HT1080 (cell line): ENCODE measurements around the gene SPTBN2. TPM values are rescaled to one million over a fixed set of nuclear protein-coding genes. Genes with fewer than 3 reads are reported as not detected.

ENCODE experiments used
- DNase-seq: peaks from one replicate; pipeline ENCODE4 v3.0.0-alpha.2; 2015; ENCODE audit warnings: low read depth
- polyA plus RNA-seq, 2 experiments: library from polyadenylated mRNA; depleted of rRNA; stranded (reverse); fragments of >200 nt; gene quantifications; 2 replicates each; pipeline ENCODE4 v1.2.3, GENCODE V29; 2015
- total RNA-seq: library from RNA; depleted of rRNA; stranded (reverse); fragments of >200 nt; shearing (Covaris generic); gene quantifications from 2 replicates; pipeline ENCODE4 v1.2.3, GENCODE V29; 2014; rRNA removed

The SPTBN2 gene
- total RNA-seq = 79.1 and 122 TPM in 2 replicates
- polyA plus RNA-seq (2015; cell fraction: cytosol; rRNA removed) = 19.1 and 36.3 TPM in 2 replicates
- 194 and 221 TPM in 2 replicates for polyA plus RNA-seq (2015; cell fraction: nucleus; rRNA removed)

DNA sequence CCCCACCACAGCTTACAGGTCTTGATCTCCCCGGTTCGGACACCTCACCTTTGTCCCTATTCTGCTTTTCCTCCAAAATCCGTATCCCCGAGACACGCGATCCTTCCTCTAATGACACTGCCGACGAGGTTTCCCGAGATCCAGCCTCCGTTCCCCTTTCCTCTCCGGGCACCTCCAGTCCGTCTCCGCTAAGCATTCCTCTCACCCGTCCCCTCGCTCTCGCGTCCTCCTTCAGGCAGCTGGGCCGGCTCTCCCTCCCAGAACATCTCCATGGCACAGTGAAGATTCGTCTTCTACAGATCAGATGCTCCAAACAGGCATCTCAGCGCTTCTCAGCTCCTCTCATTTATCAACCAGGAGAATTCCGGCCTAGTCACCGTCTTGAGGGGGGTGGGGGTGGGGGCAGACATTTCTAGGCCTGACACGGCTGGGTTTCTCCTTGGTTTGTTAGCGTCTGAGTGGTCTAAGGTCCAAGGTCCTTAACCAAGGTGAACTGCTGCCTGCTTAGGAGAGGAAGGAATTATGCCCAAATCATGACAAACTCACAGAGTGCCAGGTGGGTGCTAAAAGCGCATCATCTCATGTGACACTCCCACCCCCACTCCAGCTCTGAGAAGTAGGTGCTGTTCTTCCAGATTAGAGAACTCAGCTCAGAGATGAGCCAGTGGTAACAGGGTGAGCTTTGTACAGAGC is at the start of gene SPTBN2:
Gene SPTBN2, minus strand, starts transcription at position 524 of the 693 bp plus-strand sequence. CDS start 7,976 bp downstream, outside the sequence.
- DNase-seq = no peak

- no peak for DNase-seq
Measured at GRCh38 chr11:66768818-66769217, 39.8 kb upstream of the SPTBN2 start.

DNA sequence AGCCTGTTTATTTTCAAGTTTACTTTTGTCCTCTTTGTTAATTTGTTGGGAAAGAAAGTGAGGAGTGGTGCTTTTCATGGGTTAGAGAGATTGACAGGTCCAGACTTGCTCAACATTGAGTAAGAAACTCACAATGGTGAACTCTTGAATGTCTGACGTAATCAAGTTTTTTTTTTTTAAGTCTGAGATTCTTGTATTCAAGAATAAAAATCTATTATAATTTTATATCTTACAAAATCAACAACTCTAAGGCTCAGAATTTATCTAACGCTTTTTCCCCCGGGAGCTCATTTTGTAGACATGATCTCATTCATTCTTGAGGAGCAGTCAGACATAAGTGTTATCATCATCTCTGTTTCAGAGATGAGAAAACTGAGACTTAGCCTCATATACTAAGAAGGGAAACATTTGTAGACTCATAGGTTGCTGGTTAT is 39.1 kb upstream of the SPTBN2 start:
- DNase-seq = no peak

GRCh38 chr11:66767666-66768065 is 38.6 kb upstream of the SPTBN2 start:
- no peak for DNase-seq

GRCh38 chr11:66766681-66767080 is 37.7 kb upstream of the SPTBN2 start:
- DNase-seq = no peak

DNA sequence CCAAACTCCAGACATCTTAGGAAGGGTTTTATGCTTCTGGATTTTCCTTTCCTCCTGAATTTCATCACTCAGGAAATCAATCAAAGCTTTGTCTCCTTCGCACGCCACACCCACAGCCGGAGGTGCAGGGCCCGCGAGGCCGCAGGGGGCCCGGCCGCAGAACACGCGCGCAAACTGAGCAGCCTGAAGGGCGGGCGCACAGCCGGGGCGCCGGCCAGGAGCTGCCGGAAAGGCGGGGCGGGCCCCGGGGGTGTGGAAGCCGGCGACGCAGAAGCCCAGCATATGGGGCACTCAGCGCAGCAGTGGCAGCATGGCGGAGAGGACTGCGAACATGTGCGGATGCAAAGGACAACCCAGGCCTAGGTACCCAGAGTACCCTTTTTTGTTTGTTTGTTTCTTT is 33.1 kb upstream of the SPTBN2 start:
- DNase-seq = no peak

- DNase-seq = no peak
Measured at GRCh38 chr11:66752148-66752547, 23.1 kb upstream of the SPTBN2 start.

DNA sequence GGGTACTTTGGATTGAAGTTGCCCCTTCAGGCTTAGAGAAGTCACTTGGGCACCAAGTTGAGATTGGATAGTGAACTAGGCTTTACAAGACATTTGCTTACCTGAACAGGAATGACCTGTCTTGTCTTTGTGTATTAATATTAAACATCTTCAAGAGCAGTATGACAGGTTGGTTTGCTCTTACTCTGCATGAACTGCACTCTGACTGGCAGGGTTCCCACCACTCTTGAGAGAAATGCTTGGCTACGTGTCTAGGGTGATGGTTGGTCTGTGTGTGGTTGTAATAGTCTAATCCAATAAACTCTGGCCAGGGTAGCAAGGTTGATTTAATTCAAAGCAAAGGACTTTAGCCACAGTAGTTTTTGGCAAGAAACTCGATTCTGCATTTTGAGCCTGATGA is 20.1 kb upstream of the SPTBN2 start:
- no peak for DNase-seq

DNA sequence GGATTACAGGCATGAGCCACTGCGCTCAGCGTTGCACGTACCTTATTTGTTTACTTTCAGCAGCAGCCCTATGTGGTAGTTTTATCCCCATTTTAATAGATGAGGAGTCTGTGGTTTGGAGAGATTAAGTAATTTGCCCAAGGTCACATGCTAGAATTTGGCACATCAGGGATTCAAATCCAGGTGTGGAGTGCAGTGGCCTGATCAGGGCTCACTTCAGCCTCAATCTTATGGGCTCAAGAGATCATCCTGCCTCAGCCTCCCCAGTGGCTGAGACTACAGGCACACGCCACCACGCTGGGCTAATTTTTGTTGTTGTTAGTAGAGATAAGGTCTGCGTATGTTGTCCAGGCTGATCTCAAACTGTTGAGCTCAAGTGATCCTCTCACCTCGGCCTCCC is 18.5 kb upstream of the SPTBN2 start:
- no peak for DNase-seq

DNA sequence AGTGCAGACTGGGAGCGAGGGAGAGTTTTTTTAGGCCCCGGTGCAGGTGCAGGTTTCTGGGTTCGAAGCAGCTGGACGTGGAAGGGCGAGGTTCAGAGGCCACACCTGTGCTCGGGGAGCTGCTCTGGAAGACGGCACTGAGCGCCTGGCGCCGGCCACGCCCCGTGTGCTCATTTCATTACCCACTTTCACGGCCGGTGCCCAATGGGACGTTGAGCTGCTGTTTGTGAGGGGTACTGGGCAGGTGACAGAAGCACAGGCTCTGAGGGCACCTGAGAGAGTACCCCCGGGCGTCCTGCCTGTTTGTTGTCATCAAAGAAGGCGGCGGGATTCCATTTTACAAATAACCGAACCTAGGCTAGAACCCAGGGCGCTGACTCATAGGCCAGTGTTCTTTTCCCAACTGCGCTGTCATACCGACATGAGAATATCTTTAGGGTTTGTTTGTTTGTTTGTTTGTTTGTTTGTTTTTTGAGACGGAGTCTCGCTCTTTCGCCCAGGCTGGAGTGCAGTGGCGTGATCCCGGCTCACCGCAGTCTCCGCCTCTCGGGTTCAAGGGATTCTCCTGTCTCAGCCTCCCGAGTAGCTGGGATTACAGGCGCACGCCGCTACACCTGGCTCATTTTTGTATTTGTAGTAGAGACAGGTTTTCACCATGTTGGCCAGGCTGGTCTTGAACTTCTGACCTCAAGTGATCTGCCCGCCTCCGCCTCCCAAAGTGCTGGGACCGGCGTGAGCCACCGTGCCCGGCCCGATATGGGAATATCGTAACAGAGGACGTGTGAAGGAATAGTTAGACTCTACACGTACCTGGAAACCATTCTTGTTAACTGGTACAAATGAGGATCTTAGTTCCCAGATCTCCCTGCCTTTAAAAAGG is 16.6 kb upstream of the SPTBN2 start:
- no peak for DNase-seq

DNA sequence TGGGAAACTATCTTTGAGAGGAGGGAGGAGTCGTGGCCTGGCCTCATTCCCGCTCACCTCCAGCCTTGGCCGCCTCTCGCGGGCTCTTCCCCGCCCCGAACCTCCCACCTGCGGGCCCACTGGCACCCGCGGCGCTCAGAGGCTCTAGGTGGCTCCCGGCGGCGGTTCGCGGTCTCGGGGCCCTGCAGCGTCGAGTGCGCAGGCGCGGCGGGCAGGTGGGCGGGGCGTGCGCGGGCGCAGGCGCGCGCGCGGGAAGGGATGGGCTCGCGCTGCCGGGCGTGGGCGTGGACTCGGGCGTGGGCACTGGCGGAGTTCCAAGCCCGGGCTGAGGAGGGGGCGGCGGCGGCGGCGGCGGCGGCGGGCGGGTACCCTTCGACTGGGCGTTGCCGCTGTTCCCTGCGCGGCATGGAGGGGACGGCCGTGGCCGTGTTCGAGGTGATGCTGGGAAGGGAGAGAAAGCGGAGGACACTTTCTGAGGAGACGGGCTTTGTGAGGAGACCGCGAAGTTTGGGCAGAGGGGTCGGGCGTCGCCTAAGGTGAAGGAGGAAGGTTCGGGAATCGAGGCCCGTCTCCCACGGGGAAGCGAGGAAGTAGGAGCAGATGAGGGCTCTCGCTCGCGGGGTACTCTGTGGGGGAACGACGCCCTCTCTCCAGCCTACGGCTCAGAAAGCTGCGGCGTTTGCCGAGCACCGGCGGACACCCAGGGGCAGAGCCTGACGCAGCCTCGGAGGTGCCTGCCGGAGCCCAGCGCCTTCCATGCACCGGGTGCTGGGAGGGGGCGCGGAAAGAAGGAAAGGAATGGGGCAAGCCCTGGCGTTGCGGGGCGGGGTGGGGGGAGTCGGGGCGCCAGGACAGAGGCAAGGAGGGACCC is 15.7 kb upstream of the SPTBN2 start:
- DNase-seq = peak; percentile 63

- no peak for DNase-seq
Measured at GRCh38 chr11:66743271-66743968, 14.4 kb upstream of the SPTBN2 start.

DNA sequence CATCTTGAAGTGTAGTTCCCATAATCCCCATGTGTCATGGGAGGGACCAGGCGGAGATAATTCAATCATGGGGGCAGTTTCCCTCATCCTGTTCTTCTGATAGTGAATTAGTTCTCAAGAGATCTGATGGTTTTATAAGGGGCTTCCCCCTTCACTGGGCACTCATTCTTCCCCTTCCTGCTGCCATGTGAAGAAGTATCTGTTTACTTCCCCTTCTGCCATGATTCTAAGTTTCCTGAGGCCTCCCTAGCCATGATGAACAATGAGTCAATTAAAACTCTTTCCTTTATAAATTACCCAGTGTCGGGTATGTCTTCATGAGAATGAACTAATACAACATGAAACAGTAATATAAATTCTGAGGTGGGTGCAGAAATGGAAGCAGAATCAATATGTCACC is 12.1 kb upstream of the SPTBN2 start:
- DNase-seq = no peak

DNA sequence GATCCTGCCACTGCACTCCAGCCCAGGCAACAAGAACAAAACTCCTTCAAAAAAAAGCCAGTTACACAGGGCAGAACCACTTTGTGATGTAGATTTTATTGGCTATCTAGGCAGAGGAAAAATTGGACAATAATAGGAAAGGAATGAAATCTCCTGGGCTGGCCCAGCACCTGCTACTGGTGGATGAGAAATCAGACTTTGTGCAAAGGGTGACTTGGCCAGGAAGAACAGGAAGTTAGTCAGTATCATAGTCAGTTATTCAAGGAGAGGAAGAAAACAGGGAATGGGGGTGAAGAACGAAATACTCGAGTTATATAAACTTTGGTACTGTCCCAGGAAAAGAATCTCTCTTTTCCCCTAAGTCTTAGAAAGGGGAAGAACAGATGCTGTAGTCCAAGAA is 11.0 kb upstream of the SPTBN2 start:
- DNase-seq = peak; percentile 85

- DNase-seq = no peak
Measured at GRCh38 chr11:66734215-66734614, 5.2 kb upstream of the SPTBN2 start.

- DNase-seq = no peak
Measured at GRCh38 chr11:66729447-66729846, 431 bp upstream of the SPTBN2 start.

DNA sequence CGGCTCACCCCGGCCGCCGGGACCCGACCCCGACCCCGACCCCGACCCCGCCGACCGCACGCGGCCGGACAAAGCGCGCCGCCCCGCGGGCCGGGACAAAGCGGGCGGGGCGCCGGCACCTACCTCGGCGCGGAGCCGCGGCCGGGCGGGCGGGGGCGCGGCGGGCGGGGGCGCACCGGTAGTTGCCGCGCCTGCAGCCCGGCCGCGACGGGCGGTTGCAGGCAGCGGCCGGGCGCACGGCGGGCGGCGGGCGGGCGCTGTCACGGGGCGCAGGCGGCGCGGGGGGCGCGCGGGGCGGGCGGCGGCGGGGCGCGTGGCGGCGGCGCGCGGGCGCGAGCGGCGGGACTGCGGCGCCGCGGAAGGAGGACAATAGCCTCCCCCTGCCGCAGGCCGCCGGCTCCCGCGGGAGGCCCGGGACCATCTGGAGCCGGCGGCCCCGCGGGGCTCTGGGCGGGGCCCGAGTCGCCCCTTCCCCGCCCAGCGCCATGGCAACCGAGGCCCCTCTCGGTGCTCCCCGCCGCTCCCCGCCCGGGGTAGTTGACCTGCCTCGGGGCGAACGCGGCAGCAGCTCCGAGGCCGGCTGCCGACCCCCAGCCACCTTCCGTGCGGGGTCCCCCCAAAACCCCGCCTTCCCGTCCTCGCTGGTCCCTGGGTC is 851 bp downstream of the SPTBN2 start:
- DNase-seq = no peak

GRCh38 chr11:66727282-66728037 is 1.6 kb downstream of the SPTBN2 start:
- DNase-seq = peak; percentile 38

DNA sequence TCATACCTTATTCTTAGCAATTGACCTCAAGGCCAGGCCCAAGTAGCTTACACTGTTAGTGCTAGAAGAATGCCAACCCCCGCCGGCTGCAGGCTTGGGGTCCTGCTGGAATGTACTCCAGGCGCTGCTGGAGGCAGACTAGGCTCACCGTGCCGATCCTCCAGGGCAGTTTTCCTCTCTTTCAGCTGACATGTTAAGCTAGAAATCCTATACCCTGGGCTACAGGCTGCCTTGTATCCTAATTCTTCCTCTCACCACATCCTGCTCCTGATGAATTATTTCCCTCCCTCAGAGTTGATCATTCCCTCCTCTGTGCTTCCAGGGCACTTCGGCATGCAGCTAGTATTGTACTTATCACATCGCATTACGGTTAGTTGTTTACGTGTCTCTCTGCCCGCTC is 3.4 kb downstream of the SPTBN2 start:
- peak; percentile 83 for DNase-seq
